ENCODE measurements around the gene TDP1.

DNA sequence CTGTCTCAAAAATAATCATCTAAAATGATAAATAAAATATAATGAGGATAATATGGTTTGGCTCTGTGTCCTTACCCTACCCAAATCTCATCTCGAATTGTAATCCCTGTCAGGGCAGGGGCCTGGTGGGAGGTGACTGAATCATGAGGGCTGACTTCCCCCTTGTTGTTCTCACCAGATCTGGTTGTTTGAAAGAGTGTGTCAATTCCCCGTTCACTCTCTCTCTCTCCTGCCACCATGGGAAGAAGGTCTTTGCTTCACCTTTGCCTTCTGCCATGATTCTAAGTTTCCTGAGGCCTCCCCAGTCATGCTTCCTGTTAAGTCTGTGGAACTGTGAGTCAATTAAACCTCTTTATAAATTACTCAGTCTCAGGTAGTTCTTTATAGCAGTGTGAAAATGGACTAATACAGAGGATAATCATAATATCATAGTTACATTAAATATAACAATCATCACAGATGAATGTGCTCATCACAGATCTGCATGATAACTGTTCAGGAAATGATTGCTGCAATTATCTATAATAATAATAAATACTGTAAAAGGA lies 13.8 kb upstream of the TDP1 start:
- TF ChIP-seq, protein P1, sequence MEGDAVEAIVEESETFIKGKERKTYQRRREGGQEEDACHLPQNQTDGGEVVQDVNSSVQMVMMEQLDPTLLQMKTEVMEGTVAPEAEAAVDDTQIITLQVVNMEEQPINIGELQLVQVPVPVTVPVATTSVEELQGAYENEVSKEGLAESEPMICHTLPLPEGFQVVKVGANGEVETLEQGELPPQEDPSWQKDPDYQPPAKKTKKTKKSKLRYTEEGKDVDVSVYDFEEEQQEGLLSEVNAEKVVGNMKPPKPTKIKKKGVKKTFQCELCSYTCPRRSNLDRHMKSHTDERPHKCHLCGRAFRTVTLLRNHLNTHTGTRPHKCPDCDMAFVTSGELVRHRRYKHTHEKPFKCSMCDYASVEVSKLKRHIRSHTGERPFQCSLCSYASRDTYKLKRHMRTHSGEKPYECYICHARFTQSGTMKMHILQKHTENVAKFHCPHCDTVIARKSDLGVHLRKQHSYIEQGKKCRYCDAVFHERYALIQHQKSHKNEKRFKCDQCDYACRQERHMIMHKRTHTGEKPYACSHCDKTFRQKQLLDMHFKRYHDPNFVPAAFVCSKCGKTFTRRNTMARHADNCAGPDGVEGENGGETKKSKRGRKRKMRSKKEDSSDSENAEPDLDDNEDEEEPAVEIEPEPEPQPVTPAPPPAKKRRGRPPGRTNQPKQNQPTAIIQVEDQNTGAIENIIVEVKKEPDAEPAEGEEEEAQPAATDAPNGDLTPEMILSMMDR (conservative IDR thresholded peaks at IDR 0.05; ENCODE audit: low read length): no peak
- TF ChIP-seq EZH2phosphoT487 (IDR thresholded peaks at IDR 0.05; ENCODE audit: borderline replicate concordance, low read depth, low read length): no peak
